HTR-8/SVneo (cell line): ENCODE data around the gene BLNK.

ENCODE experiments used
- DNase-seq: peaks from one replicate; pipeline ENCODE4 v3.0.0; 2011; ENCODE audit warnings: low spot score, mixed read lengths; ENCODE audit not compliant: insufficient read length
- FAIRE-seq: peaks from 2 replicates; lab custom pipeline; 2011; peaks lifted over from hg19 to GRCh38; lab: Jason Lieb, UNC

The BLNK gene

DNA sequence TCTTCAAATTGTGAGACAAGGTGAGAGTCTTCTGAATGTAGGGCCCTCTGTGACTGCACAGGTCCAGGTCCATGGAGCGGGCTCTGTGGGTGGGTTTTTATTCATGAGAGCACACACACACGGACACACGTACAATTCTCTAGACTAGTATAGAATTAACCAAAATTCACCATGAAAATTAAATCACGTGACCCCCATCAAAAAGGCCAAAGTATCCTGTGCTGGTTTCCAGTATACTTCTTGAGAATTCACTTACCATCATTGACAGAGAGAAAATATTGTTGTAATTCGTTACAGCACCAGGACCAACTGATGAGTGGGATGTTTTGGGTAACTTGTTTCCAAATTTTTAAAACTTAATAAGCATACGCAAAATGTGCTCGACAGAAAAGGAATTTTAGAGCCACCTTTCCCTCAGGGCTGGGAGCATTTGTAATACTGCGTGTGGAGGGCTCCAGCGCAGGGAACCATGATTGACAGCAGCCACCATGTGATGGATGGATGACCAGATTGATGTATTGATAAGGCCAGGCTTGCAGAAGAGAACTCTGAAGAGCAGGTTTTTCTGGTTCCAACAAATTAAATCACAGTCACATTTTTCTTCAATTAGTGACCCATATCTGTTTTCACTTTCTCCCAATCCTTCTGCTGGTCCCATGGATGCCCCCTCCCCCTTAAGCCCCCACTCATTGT is 18.0 kb upstream of the BLNK start:
- FAIRE-seq: no peak
- DNase-seq: no peak

DNA sequence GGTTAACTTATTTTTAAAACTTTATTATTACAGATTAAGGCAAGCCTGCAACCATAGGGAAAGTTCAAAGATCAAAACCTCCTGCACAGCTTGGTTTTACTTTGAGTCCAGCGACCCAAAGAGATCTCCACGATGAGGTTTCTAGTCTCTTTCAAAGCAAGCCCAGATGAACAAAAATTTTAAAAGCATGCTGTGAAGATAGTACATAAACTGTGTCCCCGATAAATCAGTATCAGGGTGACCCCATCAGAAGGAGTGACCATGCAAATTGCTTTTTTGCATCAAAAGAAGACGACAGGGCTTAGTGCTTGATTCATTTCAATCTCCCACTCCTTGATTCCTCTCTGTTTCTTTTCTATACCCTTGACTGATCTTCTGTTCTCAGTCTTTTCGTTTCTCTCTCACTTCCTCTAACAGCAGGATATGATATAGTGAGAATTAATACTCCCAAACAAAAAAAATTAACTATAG is 16.8 kb upstream of the BLNK start:
- FAIRE-seq (no peak), DNase-seq (no peak)

DNA sequence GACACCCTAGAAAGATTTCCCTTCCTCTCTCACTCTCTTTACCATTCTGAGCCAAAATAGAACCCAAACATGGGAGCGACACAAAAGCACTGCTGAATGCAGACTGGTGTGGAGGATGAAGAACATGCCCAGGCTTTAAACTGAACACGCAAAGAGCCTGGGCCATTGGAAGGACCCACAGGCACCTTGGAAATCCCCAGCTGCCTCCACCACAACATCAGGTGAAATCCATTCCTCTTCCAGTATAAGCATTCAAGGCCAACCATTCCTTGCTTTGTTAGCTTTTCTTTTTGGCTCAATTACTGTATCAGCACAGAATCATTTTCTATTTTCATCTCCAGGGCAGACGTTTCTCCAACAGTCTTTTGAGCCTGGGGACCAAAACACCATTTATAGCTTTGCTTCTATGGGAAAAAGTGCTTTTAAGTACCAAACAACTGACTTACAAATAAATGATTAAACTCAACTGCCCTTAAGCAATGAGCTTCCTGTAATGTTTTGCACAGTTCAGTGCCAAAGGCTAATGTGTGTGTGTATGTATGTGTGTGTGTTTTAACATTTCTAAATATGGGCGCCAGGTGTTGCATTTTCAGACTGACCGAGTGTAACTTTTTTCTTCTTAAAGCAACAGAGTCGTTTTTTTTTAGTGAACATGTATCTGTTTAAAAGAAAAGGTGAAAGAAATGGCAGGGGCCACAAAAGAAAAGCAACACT is 16.2 kb upstream of the BLNK start:
- FAIRE-seq (no peak), DNase-seq (no peak)

DNA sequence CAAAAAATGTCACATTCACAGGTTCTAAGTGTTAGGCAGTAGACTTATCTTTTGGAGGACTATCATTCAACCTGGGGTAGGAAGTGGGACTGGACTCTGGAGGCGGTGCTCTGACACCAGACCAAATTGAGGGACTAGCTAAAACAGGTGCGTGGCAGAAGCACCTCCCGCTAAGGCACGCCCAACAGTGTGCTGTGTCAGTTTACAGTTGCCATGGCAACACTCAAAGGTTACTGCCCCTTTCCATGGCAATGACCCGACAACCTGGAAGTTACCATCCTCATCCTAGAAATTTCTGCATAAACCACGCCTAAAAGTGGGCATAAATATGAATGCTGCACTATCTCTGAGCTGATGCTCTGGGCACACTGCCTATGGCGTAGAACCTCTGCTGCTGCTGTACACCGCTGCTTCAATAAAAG is 14.0 kb upstream of the BLNK start:
- DNase-seq (no peak), FAIRE-seq (no peak)

DNA sequence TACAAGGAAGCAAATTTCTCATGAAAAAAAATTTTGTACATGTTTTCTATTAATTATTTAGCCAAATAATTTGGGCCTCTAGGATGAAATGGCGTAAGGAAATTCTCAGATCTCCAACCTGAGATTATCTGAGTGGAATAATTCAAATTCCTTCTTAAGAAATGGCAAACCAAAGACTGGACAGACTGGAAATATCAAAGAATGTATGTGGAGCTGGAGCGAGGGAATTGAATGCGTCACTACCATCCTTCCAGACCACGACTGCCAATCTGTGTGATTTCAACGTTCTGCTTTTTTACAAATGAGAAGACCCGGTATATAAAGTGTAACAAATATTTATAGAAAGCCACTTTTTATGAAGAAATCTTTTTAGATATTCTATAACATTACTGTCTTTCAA is 12.4 kb upstream of the BLNK start:
- DNase-seq (no peak), FAIRE-seq (no peak)

DNA sequence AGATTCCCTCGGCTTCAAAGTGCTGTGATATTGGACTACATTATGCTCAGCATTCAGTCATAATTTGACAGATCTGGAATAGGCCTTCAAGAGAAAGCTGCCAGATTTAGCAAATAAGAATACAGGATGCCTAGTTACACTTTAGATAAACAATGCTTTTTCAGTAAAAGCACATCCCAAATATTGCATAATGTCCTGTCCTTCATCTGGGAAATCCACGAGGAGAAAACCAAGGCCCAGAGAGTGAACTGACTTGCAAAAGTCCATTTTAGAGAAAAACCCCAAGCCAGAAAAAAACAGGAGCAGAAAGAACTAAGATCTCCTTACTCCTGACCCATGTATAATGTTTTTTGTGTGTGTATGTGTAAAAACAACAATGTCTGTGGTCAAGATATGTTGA is 12.0 kb upstream of the BLNK start:
- DNase-seq (no peak), FAIRE-seq (no peak)

DNA sequence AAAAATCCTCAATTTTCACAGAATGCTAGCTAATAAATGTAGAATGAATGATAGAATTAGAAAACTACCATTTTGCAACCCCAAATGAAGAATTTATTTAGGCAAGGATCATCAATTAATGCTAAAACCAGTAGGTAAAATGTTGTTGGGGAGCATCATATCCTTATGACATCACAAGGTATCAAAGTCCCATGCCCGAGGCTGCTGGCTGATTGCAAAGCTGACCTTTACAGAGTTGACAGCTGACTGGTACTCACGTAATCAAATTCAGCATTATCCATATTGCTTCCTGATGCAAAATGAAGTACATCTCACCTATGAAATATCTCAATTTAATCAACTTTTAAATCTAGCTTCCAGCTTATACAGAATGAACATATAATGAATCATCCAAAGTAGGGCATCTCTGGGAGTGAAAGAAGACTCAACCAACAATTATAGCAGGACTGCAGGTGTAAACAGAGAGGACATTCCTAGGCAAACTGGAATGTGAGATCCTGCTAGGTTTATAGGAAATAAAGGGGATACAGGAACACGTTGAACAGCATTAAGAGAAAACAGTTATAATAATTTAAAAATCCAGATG is 10.2 kb upstream of the BLNK start:
- DNase-seq (no peak), FAIRE-seq (no peak)

DNA sequence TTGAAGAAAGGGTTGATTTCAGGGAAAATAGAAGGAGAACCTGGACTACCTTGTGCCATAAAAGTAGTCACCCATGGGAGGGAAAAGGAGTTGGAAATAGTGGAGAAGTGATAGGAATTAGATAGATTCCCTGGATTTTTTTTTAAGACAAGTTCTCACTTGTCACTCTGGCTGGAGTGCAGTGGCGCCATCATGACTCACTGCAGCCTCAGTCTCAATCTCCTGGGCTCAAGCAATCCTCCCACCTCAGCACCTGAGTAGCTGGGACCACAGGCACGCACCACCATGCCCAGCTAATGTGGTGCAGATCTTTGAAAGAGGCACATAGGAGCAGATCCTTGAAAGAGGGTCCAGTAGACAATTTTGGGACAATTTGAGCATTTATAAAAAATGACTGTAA is 9.5 kb upstream of the BLNK start:
- DNase-seq (no peak), FAIRE-seq (no peak)

DNA sequence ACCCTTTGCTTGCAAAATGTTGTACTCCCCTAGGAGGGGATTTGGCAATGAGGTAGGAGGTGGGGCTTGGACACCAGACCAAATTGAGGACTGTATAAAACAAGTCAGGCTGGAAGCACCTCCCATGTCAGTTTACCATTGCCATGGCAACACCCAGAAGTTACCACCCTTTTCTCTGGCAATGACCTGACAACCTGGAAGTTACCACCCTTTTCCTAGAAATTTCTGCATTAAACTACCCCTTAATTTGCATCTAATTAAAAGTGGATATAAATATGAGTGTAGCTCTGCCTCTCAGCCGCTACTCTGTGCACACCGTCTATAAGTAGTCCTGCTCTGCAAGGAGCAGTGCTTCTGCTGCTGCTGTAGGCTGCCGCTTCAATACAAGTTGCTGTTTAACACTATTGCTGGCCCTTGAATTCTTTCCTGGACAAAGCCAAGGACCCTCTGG is 7.8 kb upstream of the BLNK start:
- no peak for FAIRE-seq
- DNase-seq: no peak

DNA sequence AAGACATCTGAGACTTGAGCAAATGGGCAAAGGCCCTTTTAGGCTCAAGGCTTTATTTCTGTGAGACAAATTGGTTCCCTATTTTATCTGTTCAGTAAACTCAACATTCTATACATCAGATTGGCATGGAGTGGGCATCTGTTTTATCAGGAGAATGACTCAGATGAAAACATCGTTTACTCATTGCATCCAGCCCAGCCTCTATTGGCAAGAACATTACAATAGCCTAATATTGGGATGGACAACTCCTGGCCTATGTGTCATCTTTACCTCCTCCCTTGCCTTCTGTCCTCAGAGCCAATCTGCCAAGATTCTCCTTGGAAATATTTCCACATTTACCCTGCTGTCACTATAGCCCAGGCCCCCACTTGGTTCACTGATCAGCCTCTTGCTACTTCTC is 5.5 kb upstream of the BLNK start:
- DNase-seq (no peak), FAIRE-seq (no peak)

DNA sequence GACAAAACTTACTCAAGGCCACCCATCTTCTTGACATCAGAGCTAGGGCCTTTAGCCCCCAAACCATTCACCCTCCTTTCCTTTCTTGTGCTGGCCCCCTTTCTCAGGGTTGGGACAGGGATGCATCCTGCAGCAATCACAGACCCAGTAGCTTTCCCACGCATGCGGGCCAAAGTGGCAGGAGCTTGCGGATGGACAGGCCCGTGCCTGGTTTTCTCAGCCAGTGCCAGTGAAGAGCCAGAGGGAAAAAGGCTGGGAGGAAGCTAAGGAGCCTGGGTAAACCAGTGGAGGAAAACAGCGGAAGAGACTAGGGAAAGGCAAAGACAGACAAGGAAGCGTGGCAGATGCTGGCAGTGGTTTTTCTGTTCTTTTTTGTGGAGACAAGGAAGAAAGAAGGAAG is 5.1 kb upstream of the BLNK start:
- no peak for FAIRE-seq
- DNase-seq: no peak

DNA sequence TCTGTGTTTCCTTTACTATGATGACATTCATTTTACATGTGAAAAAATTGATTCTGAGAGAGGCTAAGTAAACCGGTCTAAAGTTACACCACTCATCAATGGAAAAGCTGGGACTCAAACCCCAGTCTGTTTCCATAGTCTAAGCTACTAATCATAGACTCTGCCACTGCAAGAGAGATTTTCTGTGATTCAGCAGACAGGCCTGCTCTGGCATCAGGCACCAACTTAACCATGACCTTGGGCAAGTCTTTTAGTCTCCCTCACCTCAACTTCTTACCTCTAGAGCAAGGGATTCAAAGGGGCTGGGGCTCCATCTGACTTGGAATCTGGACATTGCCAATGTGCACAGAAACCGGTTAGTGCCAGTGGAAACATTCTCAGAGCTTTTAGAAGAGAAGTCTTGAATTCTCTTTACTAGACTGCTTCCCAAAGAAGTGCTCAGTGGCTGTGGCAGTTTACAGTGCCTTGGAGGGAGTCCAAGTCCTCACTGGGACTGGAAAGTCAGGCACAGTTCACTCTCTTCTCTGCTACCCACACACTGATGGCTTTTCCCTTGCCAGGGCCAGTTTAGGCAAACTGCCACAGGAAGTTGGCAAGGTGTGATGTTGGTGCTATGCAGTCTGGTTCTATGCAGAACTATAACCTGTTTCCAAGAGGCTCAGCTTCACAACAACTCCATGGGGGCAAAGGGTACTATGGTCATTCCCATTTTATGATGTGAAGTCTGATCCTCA is 4.5 kb upstream of the BLNK start:
- FAIRE-seq (no peak), DNase-seq (no peak)

DNA sequence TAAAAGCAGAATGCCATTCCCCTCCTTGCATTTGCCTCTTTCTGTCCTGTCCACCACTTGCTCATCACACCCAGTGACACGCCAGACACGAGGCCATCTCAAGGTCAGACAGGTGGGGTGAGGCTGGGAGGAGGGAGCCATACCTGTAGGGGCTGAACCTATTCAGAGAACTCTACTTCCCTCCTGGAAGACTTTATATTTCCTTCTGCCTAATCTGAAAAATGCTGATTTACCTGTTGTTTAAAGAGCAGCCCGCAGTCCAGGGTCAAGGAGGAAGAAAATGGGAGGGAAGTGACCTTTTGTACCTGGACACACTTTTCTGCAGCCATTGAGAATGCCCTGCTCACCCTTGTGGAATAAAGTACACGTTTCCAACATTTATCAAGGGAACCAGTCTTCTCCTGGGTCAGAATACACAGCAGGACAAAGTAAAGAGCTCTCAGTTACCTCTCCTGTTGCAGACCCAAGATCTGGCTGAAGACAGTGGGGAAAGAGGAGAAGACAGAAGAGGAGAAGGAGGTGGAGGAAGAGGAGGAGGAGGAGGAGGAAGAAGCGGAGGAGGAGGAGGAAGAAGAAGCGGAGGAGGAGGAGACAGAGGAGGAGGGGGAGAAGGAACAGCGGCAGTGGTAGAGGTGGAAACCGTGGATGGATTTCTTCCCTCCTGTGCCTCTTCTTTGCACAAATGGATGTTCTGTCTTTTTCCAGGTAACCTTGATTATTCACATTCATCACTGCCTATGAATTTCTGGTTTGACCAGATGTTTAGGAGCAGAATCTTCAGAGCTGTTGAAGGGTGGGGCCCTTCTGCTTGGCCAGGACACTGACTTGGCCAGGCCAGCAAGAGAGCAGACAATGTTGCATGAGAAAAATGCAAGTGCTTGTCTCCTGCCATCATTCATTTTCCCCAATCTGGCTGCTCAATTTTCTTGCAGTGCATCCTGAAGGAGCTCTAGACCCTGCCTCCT is 1.2 kb upstream of the BLNK start:
- no peak for FAIRE-seq
- DNase-seq: no peak

DNA sequence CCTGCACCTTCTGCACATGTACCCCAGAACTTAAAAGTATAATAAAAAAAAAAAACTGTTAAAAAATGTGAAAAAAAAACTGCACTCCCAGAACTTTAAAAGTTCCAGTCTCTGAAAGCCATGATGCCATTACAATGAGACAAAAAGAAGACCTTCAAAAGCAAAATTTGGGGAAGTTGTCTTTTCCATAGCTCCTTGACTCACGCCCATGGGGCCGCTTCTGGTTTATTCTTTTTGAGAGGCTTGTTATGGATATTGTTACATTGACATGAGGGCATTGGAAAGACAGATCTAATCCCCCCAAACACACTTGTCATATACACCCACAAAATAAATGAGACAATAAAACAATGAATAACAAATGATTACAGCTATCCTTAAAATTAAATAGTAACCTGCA is 798 bp downstream of the BLNK start:
- DNase-seq (no peak), FAIRE-seq (no peak)

DNA sequence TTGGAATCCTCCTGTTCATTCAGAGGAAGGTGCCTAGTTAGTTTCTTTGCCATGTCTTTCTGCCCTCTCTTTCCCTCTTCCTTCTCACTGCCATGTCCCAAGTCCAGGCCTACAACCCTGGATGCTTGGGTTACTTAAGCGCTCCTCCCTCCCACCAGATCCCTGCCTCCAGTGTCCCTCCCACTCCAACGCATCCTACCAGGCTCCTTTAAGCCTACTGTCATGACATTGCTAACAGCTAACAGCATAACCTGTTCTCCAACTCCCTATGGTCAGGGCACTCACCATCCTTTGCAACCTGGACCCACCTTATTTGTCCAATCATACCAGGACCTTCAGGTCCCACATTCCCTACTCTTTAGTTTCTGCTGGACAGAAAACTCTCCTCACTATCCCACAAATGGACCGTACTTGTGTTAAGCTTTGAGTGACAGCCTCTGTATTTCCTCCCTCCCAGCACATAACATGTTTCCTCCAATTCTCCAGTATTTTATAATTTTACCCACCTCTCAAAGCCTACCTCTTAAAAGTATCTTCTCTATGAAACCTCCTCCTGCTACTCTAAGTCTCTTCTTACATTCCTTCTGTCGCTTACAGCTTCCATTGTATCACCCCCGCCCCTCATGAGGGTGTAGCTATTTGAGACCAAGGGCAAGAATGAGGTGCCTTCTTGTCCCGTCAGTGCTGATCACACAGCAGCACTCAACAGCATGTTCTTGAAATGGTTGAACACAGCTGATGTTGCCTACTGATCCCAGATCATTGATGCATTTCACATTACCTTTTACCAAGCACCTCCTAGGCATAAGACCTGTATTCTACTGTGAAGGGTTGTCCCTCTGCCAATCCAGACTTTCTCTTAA is 1.7 kb downstream of the BLNK start:
- no peak for DNase-seq
- no peak for FAIRE-seq

DNA sequence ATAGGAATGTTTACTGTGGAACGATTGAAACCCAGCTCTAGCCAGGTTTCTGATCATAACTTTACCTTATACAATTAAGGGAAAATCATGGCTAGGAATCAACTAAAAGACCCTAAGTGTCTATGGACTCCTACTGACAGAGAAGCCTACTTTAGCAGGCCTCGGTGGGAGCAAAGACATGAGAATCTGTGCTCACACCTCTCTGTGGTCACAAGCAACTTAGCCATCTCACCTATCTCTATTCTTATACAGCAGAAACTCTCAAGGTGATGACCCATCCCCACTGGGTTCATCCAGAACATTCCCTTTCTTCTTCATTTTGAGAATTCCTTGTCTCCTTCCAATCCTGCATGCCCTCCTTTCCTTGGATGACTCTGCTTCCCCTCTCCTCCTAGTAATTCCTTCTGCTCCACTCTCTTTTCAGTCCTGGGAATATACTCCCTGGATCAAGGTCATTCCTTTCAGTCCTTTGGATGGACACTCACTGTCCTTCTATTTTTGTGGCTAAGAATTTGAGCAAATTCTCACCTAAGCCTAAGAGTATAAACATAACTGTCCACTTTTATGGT is 2.9 kb downstream of the BLNK start:
- no peak for FAIRE-seq
- DNase-seq: no peak

DNA sequence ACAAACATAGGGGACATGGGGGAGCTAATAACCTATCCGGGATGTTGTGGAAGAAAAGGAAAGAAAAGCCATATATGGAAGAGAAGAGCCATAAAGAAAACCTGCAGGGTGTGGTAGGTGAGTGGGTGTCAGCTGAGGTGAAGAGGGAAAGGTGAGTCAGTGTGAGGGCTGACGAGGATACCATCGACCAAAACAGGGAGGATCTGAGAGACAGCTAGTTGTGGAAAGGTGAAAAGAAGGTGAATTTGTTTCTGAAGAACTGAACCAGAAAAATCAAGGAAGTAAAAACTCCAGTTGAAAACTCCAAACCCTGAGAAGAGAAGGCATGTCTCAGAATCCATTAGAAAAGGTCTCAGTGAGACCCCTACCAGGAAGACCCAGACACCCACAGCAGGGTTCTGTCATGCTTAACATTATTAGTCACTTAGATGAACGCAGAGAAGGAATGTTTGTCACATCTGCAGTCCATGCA is 4.1 kb downstream of the BLNK start:
- FAIRE-seq: no peak
- DNase-seq: no peak

DNA sequence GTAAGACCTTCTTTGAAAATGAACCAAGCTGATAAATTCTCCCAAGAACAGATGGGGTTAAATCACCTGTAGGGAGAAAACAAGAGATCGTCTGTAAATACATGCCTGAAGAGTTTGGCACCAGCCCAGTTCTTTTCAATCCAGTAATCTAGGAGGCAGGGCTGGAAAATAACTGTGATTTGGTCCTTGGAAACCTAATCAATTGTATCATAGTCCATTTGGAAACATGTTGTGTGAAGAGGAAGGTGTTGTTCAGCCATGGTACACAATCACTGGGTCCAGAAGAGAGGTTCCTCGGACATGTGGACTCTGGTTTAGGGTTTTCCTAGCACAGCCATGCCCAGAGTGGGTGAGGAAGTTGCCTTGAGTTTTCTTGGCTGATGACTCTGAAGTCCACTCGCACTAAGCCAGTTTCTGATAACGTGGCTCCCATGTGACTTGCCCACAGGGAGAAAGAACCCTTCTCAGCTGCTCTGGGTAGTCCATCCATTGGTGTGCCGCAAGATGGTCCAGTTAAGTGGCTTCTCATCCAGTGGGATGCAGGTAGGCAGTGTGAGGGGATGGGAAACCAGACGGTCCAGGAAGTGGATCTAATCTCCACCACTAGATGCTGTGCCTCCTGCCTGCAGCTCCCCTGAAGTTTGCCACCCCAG is 5.1 kb downstream of the BLNK start:
- FAIRE-seq: no peak
- DNase-seq: no peak
